Measurements from ENCODE around the gene ADCY6.
"Not testable (repeated sequence)": the region's sequence is repeated elsewhere in the genome, so short reads cannot be mapped to it uniquely, and the experiment has no call there.

- TF ChIP-seq CTCF (conservative IDR thresholded peaks at IDR 0.05); EZH2 (IDR thresholded peaks at IDR 0.05; ENCODE audit: low read depth): not testable (repeated sequence)
Observed at GRCh38 chr12:48719002-48719401, 69.9 kb downstream of the ADCY6 start.
